HEK293T (cell line): ENCODE results near the gene CDS2.
A peak's percentile ranks its signal among the peaks of the same experiment; 100 is the strongest.

ENCODE experiments used
- CTCF ChIA-PET: fragments of 350-600 bp; formaldehyde crosslinking; extraction: SDS; loops from one replicate; lab custom pipeline; 2021; ENCODE audit warnings: antibody characterized with exemption, inconsistent platforms; lab: Yijun Ruan, JAX
- POLR2A ChIA-PET: fragments of 350-600 bp; formaldehyde crosslinking; extraction: SDS; loops from one replicate; lab custom pipeline; 2020; ENCODE audit warnings: antibody characterized with exemption, inconsistent platforms; lab: Yijun Ruan, JAX
- DNase-seq: peaks from one replicate; pipeline ENCODE4 v3.0.0; 2012; ENCODE audit warnings: mixed read lengths; ENCODE audit errors: extremely low spot score
- ARNT ChIP-seq: fragments of 450-650 bp; IDR thresholded peaks from 2 replicates; pipeline ENCODE4 v1.6.1; 2017; ENCODE audit warnings: mild to moderate bottlenecking
- BHLHE40 ChIP-seq: fragments of 450-650 bp; IDR thresholded peaks from 2 replicates; pipeline ENCODE4 v1.6.1; 2016; ENCODE audit warnings: mild to moderate bottlenecking, moderate library complexity, borderline replicate concordance
- CTBP1 ChIP-seq: fragments of 450-650 bp; IDR thresholded peaks from 2 replicates; pipeline ENCODE4 v1.6.1; 2016; ENCODE audit warnings: borderline replicate concordance
- ELF4 ChIP-seq: fragments of 450-650 bp; IDR thresholded peaks from 2 replicates; pipeline ENCODE4 v1.6.1; 2017; ENCODE audit warnings: antibody characterized with exemption
- FOXA1 ChIP-seq: fragments of 450-650 bp; IDR thresholded peaks from 2 replicates; pipeline ENCODE4 v1.6.1; 2016; ENCODE audit warnings: mild to moderate bottlenecking
- FOXK2 ChIP-seq: fragments of 450-650 bp; IDR thresholded peaks from 2 replicates; pipeline ENCODE4 v1.6.1; 2016; ENCODE audit warnings: mild to moderate bottlenecking
- FOXM1 ChIP-seq: fragments of 450-650 bp; IDR thresholded peaks from 2 replicates; pipeline ENCODE4 v1.6.1; 2017; ENCODE audit warnings: mild to moderate bottlenecking, borderline replicate concordance
- HDGF ChIP-seq: fragments of 450-650 bp; IDR thresholded peaks from 2 replicates; pipeline ENCODE4 v1.6.1; 2017; ENCODE audit warnings: antibody characterized with exemption, borderline replicate concordance
- L3MBTL2 ChIP-seq: fragments of 450-650 bp; conservative IDR thresholded peaks from 2 replicates; pipeline ENCODE4 v1.6.1; 2016; ENCODE audit warnings: mild to moderate bottlenecking
- LEF1 ChIP-seq: fragments of 450-650 bp; IDR thresholded peaks from 2 replicates; pipeline ENCODE4 v1.6.1; 2017; ENCODE audit warnings: mild to moderate bottlenecking, borderline replicate concordance
- NFRKB ChIP-seq: fragments of 450-650 bp; IDR thresholded peaks from 2 replicates; pipeline ENCODE4 v1.6.1; 2016; ENCODE audit warnings: mild to moderate bottlenecking, moderate library complexity
- SP1 ChIP-seq: fragments of 450-650 bp; IDR thresholded peaks from 2 replicates; pipeline ENCODE4 v1.6.1; 2017
- SUZ12 ChIP-seq: fragments of 450-650 bp; IDR thresholded peaks from 2 replicates; pipeline ENCODE4 v1.6.1; 2016; ENCODE audit warnings: mild to moderate bottlenecking
- TARDBP ChIP-seq: fragments of 450-650 bp; IDR thresholded peaks from 2 replicates; pipeline ENCODE4 v1.6.1; 2016
- ZNF384 ChIP-seq: fragments of 450-650 bp; IDR thresholded peaks from 2 replicates; pipeline ENCODE4 v1.6.1; 2016
- TF ChIP-seq, protein P1 (sequence below): fragments of 450-650 bp; IDR thresholded peaks from 2 replicates; pipeline ENCODE4 v1.6.1; 2016

Gene CDS2

DNA sequence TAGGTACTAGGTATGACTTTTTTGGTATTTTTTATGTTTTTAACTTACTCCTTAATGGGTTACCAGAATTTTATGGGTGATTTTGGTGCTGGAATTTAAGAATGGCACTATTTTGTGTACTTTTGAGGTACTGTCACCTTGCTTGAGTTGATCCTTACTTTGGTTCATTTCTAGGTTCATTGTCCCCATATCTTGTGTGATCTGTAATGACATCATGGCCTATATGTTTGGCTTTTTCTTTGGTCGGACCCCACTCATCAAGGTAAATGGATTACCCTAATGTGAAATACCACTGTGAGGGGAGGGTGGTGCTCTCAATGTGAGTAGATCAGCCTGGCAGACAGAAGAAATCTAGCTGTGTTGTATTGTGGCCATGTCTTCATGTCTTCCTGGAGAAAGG is 57.9 kb downstream of the CDS2 start:
- POLR2A ChIA-PET, result interaction anchor here (0.6 kb wide), 1 partner anchor 54 kb away, joined by 3 read pairs; no protein-coding TSS in a partner anchor
- TF ChIP-seq LEF1, result no peak
- TF ChIP-seq ELF4, result no peak
- TF ChIP-seq HDGF, result no peak
- no peak for TF ChIP-seq SP1
- no peak for TF ChIP-seq FOXA1
- no peak for TF ChIP-seq BHLHE40
- TF ChIP-seq ARNT, result no peak
- no peak for TF ChIP-seq TARDBP
- no peak for TF ChIP-seq NFRKB
- no peak for TF ChIP-seq ZNF384
- no peak for TF ChIP-seq SUZ12
- TF ChIP-seq, protein P1, sequence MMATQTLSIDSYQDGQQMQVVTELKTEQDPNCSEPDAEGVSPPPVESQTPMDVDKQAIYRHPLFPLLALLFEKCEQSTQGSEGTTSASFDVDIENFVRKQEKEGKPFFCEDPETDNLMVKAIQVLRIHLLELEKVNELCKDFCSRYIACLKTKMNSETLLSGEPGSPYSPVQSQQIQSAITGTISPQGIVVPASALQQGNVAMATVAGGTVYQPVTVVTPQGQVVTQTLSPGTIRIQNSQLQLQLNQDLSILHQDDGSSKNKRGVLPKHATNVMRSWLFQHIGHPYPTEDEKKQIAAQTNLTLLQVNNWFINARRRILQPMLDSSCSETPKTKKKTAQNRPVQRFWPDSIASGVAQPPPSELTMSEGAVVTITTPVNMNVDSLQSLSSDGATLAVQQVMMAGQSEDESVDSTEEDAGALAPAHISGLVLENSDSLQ, result no peak
- no peak for TF ChIP-seq FOXM1
- no peak for TF ChIP-seq L3MBTL2
- TF ChIP-seq CTBP1, result no peak
- no peak for TF ChIP-seq FOXK2
- CTCF ChIA-PET, result no interaction called here
- DNase-seq, result no peak

DNA sequence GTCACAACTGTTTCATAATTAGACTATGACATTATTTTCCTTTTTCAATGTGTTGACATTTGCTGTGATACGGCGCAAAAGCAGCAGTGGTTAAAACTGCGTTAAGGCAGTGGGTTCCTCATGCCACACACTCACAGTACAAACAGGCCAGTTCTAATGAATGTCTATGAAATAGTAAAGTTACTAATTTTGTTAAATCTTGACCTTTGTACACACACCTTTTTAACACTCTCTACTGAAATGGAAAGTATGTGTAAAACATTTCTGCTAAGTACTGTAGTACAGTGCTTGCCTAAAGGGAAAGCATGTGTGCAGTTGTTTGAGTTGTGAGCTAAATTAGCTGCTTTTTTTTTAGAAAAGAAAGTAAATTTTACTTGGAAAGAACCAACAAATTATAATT is 60.3 kb downstream of the CDS2 start:
- POLR2A ChIA-PET, result interaction anchor here (1.5 kb wide), 1 partner anchor 60 kb away, joined by 5 read pairs; the partner anchor contains the start of gene CDS2
- CTCF ChIA-PET, result interaction anchor here (0.6 kb wide), 1 partner anchor 71 kb away, joined by 3 read pairs; no protein-coding TSS in a partner anchor
- no peak for TF ChIP-seq TARDBP
- no peak for DNase-seq

DNA sequence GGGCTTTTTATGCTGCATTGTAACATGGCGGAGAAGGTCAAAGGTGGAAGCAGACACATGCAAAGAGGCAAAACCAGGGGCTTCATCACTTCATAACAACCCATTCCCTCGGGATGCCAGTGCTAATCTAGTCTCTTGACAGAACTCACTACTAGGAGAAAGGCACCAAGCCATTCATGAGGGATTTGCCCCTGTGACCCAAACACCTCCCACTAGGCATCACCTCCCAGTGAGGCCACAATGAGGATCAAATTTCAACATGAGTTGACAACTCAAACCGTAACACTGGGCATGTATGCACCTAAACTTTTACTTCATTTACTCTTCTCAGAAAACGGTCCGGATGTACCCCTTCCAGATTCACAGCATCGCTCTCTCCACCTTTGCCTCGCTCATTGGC is 61.9 kb downstream of the CDS2 start:
- TF ChIP-seq NFRKB, result no peak
- TF ChIP-seq TARDBP, result no peak
- TF ChIP-seq, protein P1, result no peak
- no peak for TF ChIP-seq HDGF
- TF ChIP-seq ELF4, result no peak
- TF ChIP-seq CTBP1, result no peak
- no peak for TF ChIP-seq LEF1
- no peak for TF ChIP-seq ZNF384
- TF ChIP-seq BHLHE40, result no peak
- TF ChIP-seq FOXK2, result no peak
- TF ChIP-seq FOXA1, result no peak
- no peak for TF ChIP-seq ARNT
- TF ChIP-seq FOXM1, result no peak
- TF ChIP-seq L3MBTL2, result no peak
- no peak for TF ChIP-seq SUZ12
- ChIA-PET CTCF (no interaction called here), POLR2A (no interaction called here)
- no peak for DNase-seq

DNA sequence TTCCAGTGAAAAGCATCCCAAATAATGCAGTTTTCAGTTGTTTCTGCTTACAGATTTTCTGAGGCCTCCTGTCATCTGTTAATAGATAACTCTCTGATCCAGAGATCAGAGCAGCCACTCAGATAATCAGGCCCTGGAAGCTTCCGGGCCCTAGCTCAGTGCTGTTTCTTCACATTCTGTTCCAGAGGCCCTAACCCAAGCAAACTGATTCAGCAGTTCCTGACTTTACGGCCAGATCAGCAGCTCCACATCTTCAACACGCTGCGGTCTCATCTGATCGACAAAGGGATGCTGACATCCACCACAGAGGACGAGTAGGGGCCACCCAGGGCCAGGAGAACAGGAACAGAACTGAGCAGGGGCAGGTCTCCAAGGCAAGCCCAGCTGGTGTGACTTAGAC is 63.1 kb downstream of the CDS2 start:
- TF ChIP-seq CTBP1 (no peak), NFRKB (no peak)
- CTCF ChIA-PET, result no interaction called here
- POLR2A ChIA-PET, result interaction anchor here (0.6 kb wide), 1 partner anchor 63 kb away, joined by 3 read pairs; the partner anchor contains the start of gene CDS2
- DNase-seq, result no peak

DNA sequence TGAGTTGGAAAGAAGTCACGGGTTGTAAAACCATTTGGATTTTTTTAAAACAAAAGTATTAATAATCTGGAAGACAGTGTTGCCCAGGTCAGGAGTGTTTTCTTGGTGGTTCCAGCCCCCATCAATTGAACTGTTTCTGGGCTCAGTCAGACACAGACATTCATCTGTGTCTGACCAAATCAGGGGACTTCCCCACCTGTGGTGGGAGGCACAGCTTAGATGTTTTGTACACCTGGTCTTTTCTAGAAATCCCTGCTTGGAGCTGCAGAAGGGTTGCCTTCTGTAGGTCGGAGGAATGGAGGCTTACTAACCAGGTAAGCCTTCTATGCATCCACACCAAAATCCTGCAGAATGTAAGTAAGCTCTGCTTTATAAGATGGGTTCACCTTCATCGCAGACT is 63.6 kb downstream of the CDS2 start:
- CTCF ChIA-PET, result no interaction called here
- DNase-seq, result no peak
- no peak for TF ChIP-seq HDGF
- TF ChIP-seq CTBP1, result no peak
- TF ChIP-seq ARNT, result no peak
- TF ChIP-seq, protein P1, result no peak
- no peak for TF ChIP-seq SUZ12
- no peak for TF ChIP-seq LEF1
- no peak for TF ChIP-seq FOXM1
- TF ChIP-seq FOXA1, result no peak
- TF ChIP-seq L3MBTL2, result no peak
- TF ChIP-seq FOXK2, result no peak
- TF ChIP-seq ELF4, result no peak
- TF ChIP-seq SP1, result no peak
- TF ChIP-seq TARDBP, result no peak
- POLR2A ChIA-PET, result interaction anchor here (0.6 kb wide), 1 partner anchor 64 kb away, joined by 3 read pairs; the partner anchor contains the start of gene CDS2

DNA sequence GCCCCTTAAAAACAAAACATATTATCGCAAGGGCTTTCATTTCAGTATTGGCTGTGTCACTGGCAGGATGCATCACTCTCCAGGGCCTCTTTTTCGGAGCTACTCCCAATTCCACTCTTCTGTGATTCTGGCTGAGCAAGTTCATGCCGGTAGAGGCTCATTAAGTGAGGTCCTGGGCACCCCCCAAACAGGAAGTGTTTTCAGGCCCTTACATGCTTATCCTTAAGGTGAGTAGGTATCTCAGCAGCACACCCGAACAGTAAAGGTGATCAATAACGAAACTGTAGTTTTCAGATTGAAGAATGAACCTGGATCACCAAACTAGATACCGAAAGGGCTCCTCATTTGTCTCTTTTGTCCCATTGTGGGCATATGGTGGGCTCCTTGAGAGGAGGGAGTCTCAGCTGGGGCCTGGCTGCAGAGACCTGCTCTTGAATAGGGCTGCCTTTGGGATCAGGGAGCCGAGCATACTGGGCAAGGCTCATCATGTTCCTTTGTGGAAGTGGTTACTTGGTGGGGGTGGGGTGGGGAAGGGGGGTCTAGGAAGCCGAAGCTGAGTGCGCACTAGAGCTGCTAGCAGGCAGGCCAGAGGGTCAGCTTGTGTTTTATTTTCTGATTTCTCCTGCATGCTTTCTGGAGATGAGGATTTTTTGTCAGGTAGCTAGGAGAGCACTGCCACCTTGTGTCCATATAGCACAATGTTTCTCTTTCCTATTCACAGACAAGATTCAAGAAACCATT is 65.2 kb downstream of the CDS2 start:
- ChIA-PET POLR2A (interaction anchor here (1.0 to 2.1 kb wide), 3 partner anchors 65 to 75 kb away, joined by 3 to 20 read pairs (median 14); partner anchors contain the start of genes CDS2 and PCNA), CTCF (interaction anchor here (0.7 to 1.4 kb wide), 5 partner anchors 61 to 124 kb away, joined by 3 to 25 read pairs (median 4); partner anchors contain the start of genes CDS2 and PCNA)
- DNase-seq, result peak; percentile 71
- TF ChIP-seq SUZ12 (no peak), BHLHE40 (no peak), FOXA1 (no peak), TARDBP (no peak), SP1 (no peak), L3MBTL2 (no peak), FOXM1 (no peak), NFRKB (no peak), LEF1 (no peak), ARNT (no peak), FOXK2 (no peak)
- TF ChIP-seq, protein P1, result no peak
